HL-60 (cell line): Measurements from ENCODE around the gene GALNT5.

ENCODE experiments used
- DNase-seq, 2 experiments: peaks; one replicate each; pipeline ENCODE4 v3.0.0-alpha.2; 2010 to 2020; ENCODE audit warnings: low read depth in 1 of 2, low spot score in 1 of 2
- H3K27ac ChIP-seq: fragments of 250-450 bp; sonication (Bioruptor Pico); replicated peaks from 2 replicates; pipeline ENCODE4 v1.5.1; 2020; ENCODE audit warnings: mild to moderate bottlenecking, moderate library complexity
- H3K27me3 ChIP-seq: fragments of 250-450 bp; sonication (Bioruptor Pico); 2 replicates; pipeline ENCODE4 v1.5.1; 2021; ENCODE audit warnings: mild to moderate bottlenecking, moderate library complexity; ENCODE audit not compliant: insufficient read depth, poor library complexity, severe bottlenecking
- H3K4me3 ChIP-seq: replicated peaks from 2 replicates; pipeline ENCODE4 v1.5.1; 2011; ENCODE audit warnings: mild to moderate bottlenecking, control low read depth, low read length; ENCODE audit not compliant: insufficient read depth
- GABPA ChIP-seq: IDR thresholded peaks from 2 replicates; pipeline ENCODE4 v1.6.1; 2012; ENCODE audit warnings: low read depth
- POLR2AphosphoS5 ChIP-seq: IDR thresholded peaks from 2 replicates; pipeline ENCODE4 v1.6.1; 2012; ENCODE audit warnings: low read depth
- SPI1 ChIP-seq: IDR thresholded peaks from 2 replicates; pipeline ENCODE4 v1.6.1; 2012; ENCODE audit warnings: low read depth, mild to moderate bottlenecking, borderline replicate concordance
- TF ChIP-seq, protein P1 (sequence below): IDR thresholded peaks from one replicate; pipeline ENCODE4 v1.5.1; 2011; ENCODE audit warnings: low read length, control low read depth, inconsistent platforms; ENCODE audit not compliant: insufficient read depth
- TF ChIP-seq, protein P2 (sequence below): IDR thresholded peaks from 2 replicates; pipeline ENCODE4 v1.6.1; 2012; ENCODE audit warnings: low read depth; ENCODE audit not compliant: insufficient replicate concordance

Gene GALNT5

DNA sequence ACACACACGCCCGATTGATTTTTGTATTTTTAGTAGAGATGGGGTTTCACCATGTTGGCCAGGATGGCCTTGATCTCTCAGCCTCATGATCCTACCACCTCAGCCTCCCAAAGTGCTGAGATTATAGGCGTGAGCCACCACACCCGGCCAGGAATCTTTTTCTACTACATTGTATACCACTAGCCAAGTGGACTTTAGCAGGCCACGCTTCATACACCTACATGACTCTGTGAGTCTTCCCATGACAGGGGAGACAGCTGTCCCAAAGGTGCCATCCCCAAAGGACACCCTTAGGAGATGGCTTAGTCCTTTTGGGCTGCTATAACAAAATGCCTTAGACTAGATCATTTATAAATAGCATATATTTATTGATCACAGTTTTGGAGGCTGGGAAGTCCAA lies 35.3 kb downstream of the GALNT5 start:
- no peaks in the 10 kb centered on the region for H3K27me3 ChIP-seq
- no peak overlapping the region for H3K4me3 ChIP-seq
- no peak overlapping the region for H3K27ac ChIP-seq
- TF ChIP-seq SPI1: no peak
- TF ChIP-seq, protein P1, sequence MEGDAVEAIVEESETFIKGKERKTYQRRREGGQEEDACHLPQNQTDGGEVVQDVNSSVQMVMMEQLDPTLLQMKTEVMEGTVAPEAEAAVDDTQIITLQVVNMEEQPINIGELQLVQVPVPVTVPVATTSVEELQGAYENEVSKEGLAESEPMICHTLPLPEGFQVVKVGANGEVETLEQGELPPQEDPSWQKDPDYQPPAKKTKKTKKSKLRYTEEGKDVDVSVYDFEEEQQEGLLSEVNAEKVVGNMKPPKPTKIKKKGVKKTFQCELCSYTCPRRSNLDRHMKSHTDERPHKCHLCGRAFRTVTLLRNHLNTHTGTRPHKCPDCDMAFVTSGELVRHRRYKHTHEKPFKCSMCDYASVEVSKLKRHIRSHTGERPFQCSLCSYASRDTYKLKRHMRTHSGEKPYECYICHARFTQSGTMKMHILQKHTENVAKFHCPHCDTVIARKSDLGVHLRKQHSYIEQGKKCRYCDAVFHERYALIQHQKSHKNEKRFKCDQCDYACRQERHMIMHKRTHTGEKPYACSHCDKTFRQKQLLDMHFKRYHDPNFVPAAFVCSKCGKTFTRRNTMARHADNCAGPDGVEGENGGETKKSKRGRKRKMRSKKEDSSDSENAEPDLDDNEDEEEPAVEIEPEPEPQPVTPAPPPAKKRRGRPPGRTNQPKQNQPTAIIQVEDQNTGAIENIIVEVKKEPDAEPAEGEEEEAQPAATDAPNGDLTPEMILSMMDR: no peak
- no peak for TF ChIP-seq GABPA
- TF ChIP-seq, protein P2, sequence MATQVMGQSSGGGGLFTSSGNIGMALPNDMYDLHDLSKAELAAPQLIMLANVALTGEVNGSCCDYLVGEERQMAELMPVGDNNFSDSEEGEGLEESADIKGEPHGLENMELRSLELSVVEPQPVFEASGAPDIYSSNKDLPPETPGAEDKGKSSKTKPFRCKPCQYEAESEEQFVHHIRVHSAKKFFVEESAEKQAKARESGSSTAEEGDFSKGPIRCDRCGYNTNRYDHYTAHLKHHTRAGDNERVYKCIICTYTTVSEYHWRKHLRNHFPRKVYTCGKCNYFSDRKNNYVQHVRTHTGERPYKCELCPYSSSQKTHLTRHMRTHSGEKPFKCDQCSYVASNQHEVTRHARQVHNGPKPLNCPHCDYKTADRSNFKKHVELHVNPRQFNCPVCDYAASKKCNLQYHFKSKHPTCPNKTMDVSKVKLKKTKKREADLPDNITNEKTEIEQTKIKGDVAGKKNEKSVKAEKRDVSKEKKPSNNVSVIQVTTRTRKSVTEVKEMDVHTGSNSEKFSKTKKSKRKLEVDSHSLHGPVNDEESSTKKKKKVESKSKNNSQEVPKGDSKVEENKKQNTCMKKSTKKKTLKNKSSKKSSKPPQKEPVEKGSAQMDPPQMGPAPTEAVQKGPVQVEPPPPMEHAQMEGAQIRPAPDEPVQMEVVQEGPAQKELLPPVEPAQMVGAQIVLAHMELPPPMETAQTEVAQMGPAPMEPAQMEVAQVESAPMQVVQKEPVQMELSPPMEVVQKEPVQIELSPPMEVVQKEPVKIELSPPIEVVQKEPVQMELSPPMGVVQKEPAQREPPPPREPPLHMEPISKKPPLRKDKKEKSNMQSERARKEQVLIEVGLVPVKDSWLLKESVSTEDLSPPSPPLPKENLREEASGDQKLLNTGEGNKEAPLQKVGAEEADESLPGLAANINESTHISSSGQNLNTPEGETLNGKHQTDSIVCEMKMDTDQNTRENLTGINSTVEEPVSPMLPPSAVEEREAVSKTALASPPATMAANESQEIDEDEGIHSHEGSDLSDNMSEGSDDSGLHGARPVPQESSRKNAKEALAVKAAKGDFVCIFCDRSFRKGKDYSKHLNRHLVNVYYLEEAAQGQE: no peak
- TF ChIP-seq POLR2AphosphoS5: no peak
- no peak for DNase-seq

- TF ChIP-seq POLR2AphosphoS5: no peak
- TF ChIP-seq GABPA: no peak
- TF ChIP-seq, protein P2: no peak
- no peak for TF ChIP-seq SPI1
- TF ChIP-seq, protein P1: no peak
- DNase-seq: no peak
- peaks cover 4% of the 10 kb centered on the region for H3K27me3 ChIP-seq
- H3K4me3 ChIP-seq: no peak overlapping the region
- H3K27ac ChIP-seq: no peak overlapping the region
Measured at GRCh38 chr2:157296490-157296889, 39.0 kb downstream of the GALNT5 start.

DNA sequence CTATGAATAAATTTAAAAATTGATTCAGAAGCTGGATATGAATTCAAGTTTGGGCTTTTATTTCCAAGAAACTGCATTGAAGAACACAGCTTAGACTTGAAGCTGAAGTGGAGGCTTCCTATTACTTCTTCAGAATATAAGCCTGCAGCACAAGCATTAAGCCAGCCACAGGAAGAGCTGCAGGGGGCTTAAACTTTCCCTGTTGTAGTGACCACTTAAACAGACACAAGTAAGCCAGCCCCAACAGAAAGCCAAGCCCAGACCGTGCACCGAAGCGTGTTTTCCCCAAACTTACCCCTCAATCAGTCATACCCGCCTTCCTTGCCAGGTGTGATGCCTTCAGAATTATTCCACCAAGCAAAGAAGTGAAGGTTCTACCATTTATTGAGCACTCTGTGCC lies 39.5 kb downstream of the GALNT5 start:
- peaks cover 4% of the 10 kb centered on the region for H3K27me3 ChIP-seq
- H3K27ac ChIP-seq: no peak overlapping the region
- H3K4me3 ChIP-seq: no peak overlapping the region
- no peak for DNase-seq
- TF ChIP-seq GABPA (no peak), POLR2AphosphoS5 (no peak), SPI1 (no peak)
- TF ChIP-seq, protein P1: no peak
- TF ChIP-seq, protein P2: no peak
